ENCODE results near the gene BICD2. TPM values are rescaled to one million over a fixed set of nuclear protein-coding genes. Genes with fewer than 3 reads are reported as not detected.
A peak's percentile ranks its signal among the peaks of the same experiment; 100 is the strongest.

BICD2 gene
- total RNA-seq, 4 donors from 2014 or later, result 135 to 201 (median 153) TPM

GRCh38 chr9:92712767-92713166, 51.9 kb downstream of the BICD2 start:
- H3K4me1 ChIP-seq, result peaks cover 63% of the 10 kb centered on the region
- no peak overlapping the region for H3K27ac ChIP-seq
- no peaks in the 10 kb centered on the region for H3K27me3 ChIP-seq
- no peaks in the 10 kb centered on the region for H3K9me3 ChIP-seq
- 79% methylated on average over 15 of the region's 15 CpGs for WGBS
- TF ChIP-seq EP300 (IDR thresholded peaks at IDR 0.05), result no peak
- TF ChIP-seq POLR2AphosphoS5 (IDR thresholded peaks at IDR 0.05), result no peak
- no peak for TF ChIP-seq POLR2A (IDR thresholded peaks at IDR 0.05)
- TF ChIP-seq, protein P1, sequence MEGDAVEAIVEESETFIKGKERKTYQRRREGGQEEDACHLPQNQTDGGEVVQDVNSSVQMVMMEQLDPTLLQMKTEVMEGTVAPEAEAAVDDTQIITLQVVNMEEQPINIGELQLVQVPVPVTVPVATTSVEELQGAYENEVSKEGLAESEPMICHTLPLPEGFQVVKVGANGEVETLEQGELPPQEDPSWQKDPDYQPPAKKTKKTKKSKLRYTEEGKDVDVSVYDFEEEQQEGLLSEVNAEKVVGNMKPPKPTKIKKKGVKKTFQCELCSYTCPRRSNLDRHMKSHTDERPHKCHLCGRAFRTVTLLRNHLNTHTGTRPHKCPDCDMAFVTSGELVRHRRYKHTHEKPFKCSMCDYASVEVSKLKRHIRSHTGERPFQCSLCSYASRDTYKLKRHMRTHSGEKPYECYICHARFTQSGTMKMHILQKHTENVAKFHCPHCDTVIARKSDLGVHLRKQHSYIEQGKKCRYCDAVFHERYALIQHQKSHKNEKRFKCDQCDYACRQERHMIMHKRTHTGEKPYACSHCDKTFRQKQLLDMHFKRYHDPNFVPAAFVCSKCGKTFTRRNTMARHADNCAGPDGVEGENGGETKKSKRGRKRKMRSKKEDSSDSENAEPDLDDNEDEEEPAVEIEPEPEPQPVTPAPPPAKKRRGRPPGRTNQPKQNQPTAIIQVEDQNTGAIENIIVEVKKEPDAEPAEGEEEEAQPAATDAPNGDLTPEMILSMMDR (IDR thresholded peaks at IDR 0.05), result no peak
- no peak for DNase-seq (ENCODE audit: low spot score in 2 of 2)
- H3K36me3 ChIP-seq, result peaks cover 69% of the 10 kb centered on the region
- H3K4me3 ChIP-seq, result no peak overlapping the region

DNA sequence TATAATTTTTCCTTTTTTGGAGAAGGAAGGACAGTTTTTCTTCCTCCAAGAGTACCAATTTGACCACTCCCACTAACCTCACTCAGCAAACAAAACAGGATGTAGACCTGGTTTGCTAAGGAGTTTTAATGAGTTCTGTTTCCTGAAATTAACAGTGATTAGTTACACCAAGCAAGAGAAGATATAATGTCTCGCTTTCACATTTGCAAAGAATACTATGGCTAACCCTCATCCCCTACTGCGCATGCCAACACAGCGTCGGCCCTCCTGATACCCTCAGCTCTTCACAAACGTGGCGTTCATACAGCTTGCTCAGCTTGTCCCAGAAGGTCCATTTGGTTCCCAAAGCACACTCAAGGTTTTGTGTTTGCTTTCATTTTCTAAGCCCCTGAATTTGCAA, 52.8 kb downstream of the BICD2 start:
- no peak for DNase-seq (ENCODE audit: low spot score in 2 of 2)
- Histone ChIP-seq H3K27me3 (no peaks in the 10 kb centered on the region), H3K36me3 (peaks cover 62% of the 10 kb centered on the region), H3K4me1 (peaks cover 60% of the 10 kb centered on the region), H3K27ac (no peak overlapping the region), H3K9me3 (no peaks in the 10 kb centered on the region), H3K4me3 (no peak overlapping the region)
- WGBS, result 73% methylated on average over 6 of the region's 6 CpGs
- TF ChIP-seq, protein P1 (IDR thresholded peaks at IDR 0.05), result no peak
- no peak for TF ChIP-seq POLR2A (IDR thresholded peaks at IDR 0.05)
- no peak for TF ChIP-seq EP300 (IDR thresholded peaks at IDR 0.05)
- TF ChIP-seq POLR2AphosphoS5 (IDR thresholded peaks at IDR 0.05), result no peak

GRCh38 chr9:92711146-92711545, 53.5 kb downstream of the BICD2 start:
- Histone ChIP-seq H3K4me1 (peaks cover 60% of the 10 kb centered on the region), H3K4me3 (no peak overlapping the region), H3K27ac (peak overlapping the region; percentile 35), H3K36me3 (peaks cover 62% of the 10 kb centered on the region), H3K27me3 (no peaks in the 10 kb centered on the region), H3K9me3 (no peaks in the 10 kb centered on the region)
- WGBS, result 56% methylated on average over 2 of the region's 2 CpGs
- DNase-seq (ENCODE audit: low spot score in 2 of 2), result no peak
- TF ChIP-seq, protein P1 (IDR thresholded peaks at IDR 0.05), result no peak
- no peak for TF ChIP-seq POLR2AphosphoS5 (IDR thresholded peaks at IDR 0.05)
- TF ChIP-seq POLR2A (IDR thresholded peaks at IDR 0.05), result no peak
- TF ChIP-seq EP300 (IDR thresholded peaks at IDR 0.05), result no peak

DNA sequence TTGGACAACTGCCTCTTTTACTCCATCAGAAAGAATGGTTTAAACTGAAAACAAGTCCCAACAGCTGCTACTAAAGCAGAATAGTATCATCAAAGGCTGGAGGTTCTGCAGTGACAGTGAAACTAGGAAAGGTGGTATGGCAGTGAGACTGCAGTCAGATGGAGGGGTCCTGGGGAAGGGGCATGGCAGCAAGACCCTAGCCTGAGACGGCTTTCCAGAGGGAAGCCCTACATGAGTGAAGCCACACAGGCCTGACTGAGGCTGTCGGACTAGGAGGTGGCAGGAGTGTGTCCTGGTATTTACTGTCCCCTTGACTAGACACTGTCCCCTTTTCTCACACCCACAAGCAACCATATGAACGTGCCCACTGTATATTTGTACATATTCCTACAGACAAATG, 54.3 kb downstream of the BICD2 start:
- Histone ChIP-seq H3K36me3 (peaks cover 55% of the 10 kb centered on the region), H3K4me3 (no peak overlapping the region), H3K27ac (peak overlapping the region; percentile 35), H3K27me3 (no peaks in the 10 kb centered on the region), H3K4me1 (peaks cover 58% of the 10 kb centered on the region), H3K9me3 (no peaks in the 10 kb centered on the region)
- WGBS, result 78% methylated on average over 3 of the region's 3 CpGs
- no peak for DNase-seq (ENCODE audit: low spot score in 2 of 2)
- no peak for TF ChIP-seq POLR2A (IDR thresholded peaks at IDR 0.05)
- TF ChIP-seq, protein P1 (IDR thresholded peaks at IDR 0.05), result no peak
- TF ChIP-seq EP300 (IDR thresholded peaks at IDR 0.05), result no peak
- no peak for TF ChIP-seq POLR2AphosphoS5 (IDR thresholded peaks at IDR 0.05)

GRCh38 chr9:92709954-92710353, 54.7 kb downstream of the BICD2 start:
- H3K27me3 ChIP-seq, result no peaks in the 10 kb centered on the region
- H3K4me1 ChIP-seq, result peaks cover 54% of the 10 kb centered on the region
- TF ChIP-seq, protein P1 (IDR thresholded peaks at IDR 0.05), result no peak
- no peak for TF ChIP-seq POLR2A (IDR thresholded peaks at IDR 0.05)
- no peak for TF ChIP-seq POLR2AphosphoS5 (IDR thresholded peaks at IDR 0.05)
- no peak for TF ChIP-seq EP300 (IDR thresholded peaks at IDR 0.05)
- peaks cover 51% of the 10 kb centered on the region for H3K36me3 ChIP-seq
- DNase-seq (ENCODE audit: low spot score in 2 of 2), result no peak
- H3K4me3 ChIP-seq, result no peak overlapping the region
- no peaks in the 10 kb centered on the region for H3K9me3 ChIP-seq
- WGBS, result 79% methylated on average over 3 of the region's 3 CpGs
- H3K27ac ChIP-seq, result peak overlapping the region; percentile 35

Measured in suprapubic skin (tissue), 4 donors.